Jurkat, Clone E6-1 (cell line): Measurements from ENCODE around the gene GALNT18.

ENCODE experiments used
- DNase-seq: peaks from one replicate; pipeline ENCODE4 v3.0.0-alpha.2; 2011; ENCODE audit warnings: low read depth, low spot score
- H3K4me3 ChIP-seq: 2 replicates; pipeline ENCODE4 v1.5.1; 2011; ENCODE audit warnings: mild to moderate bottlenecking, low read length, control low read depth, moderate library complexity

GALNT18 gene

DNA sequence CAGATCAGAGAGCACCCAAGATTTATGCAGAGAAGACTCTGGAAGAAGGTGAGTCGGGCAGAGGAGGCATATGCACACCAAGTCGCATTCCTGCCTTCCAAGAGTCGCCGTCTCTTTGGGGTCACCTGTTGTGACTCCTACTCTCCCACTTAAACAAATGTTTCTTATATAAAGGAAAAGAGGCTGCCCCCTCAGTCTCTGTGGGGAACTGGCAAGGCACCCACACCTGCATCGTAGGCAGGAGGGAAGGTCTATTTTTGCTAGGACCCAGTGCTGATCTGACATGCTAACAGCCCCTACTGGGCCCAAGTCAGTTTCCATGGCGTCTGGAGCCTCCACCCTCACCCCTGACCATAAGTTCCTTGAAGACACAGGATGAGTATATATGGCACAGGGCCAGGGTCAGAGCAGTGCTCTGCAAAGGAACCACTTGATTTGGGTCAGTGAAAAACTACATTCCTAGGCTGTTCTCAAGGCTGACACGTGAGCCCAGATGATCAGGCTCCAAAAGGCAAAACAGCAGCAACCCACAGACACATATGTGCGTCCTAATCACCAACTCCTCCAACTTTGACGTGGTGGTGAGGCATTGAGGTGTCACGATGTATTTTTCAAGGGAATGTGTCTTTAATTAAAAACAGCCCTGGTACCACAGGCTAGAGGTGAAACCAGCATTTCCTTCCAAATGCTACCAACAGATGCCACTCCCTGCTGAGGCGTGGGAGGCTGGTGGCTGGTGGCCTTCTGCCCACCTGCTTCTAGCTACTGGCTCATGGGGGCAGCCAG, 213.2 kb downstream of the GALNT18 start:
- no peak for DNase-seq
- H3K4me3 ChIP-seq: no peak overlapping the region

DNA sequence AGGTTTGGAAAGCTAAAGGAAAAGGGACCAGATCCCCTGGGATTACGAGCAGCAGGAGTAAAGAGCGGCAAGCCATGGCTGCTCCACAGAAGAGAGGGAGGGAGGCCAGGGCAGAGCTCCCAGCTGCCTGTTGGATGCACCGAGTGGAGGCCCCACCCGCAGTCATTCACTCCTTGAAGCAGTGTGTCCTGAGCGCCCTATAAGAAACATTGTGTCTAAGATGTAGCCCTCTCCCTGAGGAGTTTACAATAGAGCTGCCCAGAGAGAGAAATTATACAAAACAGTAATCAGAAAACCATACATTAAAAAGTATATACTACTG, 214.1 kb downstream of the GALNT18 start:
- H3K4me3 ChIP-seq: no peak overlapping the region
- no peak for DNase-seq

DNA sequence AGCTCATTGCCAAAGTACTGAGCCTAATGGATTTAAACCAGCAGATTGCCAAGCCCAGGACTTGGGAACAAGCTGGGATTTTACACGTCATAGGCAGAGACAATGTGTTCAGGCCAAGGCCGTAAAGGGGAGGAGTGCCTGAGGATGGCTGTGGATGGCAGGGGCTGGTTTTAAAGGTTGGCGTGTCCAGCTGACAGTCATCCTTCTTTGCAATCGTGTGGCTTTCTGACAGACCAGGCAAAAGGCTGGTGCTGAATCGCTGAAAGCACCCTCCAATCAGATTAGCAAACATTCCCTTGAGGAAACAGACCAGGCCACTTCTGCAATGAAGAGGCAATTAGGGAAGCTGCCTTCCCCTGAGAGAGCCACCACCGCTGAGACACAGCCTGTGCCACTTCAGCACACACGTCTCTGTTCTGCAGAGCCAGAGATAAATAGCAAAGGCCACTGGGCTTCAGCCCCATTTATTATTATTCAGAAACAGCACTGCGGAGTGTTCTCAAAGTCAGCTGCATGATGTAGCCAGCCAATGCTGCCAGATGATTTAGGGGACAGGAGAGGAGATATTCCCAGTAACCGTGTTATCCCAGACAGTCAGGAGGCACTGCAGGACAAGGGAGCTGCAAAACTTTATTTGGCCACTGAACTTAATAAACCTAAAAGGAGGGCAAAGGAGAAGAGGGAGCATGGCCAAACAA, 214.6 kb downstream of the GALNT18 start:
- no peak overlapping the region for H3K4me3 ChIP-seq
- no peak for DNase-seq

DNA sequence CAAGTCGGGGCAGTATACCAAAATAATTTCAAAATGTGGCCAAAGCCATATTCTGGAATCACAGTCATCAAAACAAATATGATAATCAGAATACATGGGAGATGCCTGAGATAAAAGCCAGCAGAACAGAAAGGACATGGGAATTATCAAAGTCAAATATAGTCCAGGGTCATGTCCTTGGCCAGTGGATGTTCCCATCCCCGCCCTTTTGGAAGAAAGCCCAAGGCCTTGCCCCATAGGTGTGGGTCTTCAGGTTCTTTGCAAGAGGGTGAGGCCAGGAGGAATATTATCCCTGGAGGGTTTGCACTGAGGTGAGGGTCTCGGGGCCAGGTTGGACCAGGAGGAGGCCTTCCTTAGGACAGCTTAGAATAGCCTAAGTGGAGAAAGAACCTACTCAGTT, 215.2 kb downstream of the GALNT18 start:
- H3K4me3 ChIP-seq: no peak overlapping the region
- no peak for DNase-seq

DNA sequence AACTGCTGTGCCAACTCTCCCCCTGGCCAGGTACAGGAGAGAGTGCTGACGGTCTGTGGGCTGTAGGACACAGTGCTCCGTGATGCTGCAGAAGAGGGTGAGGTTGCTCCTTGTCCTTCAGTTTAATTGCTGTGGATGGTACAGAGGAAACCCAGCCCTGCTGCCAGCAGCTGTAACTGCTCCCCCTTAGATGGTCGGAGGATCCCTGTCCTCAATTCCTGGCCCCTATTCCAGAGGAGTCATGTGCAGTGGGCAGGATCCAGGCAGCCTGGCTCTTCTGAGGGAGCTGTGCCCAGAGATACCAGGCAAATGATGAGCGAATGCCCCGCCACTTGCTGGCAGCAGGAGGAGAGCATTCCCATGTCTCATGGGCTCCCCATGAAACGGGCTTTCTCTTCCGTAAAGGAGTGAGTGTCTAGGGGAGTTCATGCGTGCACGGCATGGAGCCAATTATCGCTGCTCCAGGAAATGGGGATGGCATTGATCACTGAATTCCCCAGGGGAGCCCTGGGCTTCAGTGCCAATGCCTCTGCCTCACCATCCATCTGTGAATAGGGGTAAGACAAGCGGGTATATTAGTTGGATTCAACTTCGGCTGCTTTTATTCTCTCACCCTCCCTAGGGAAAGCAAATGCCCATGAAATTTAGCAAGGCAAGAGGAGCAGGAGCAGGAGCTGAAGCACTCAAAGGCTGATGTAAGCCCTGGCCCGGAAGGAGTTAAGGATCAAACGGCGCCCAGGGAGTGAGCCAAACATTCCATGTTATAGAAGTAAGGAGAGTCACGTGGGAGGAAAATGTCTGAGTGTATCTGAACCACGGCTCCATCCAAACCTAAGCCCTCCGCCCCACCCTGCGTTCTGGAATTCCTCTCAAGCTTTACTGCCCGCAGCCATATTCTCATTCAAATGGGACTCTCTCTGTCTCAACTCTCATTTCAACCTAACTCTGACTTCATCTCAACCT, 217.8 kb downstream of the GALNT18 start:
- no peak overlapping the region for H3K4me3 ChIP-seq
- no peak for DNase-seq

DNA sequence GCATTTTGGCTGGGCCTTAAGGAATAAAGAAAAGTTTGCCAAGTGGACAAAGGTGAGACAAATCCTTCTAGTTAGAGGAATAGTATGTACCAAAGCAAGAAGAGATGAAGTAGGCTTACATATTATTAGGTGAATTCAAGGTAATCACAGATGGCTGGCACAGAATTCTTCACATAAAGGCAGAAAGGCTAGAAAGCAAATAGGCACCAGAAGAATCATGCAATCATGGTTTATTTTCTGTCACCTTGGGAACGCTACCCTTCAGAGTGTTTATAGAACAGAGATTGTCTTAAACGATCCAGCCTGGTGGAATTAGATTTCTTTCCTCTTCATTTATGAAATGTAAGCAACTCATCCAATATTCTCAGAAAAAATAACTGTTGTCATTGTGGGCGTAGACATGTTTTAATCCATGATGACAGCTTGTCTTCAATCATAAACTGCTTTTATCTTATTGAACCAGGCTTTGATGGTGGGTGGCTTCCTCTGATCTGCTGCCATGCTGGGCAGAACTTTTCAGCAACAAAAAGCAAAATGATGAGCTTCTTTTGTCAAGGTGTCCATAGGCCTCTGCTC, 219.8 kb downstream of the GALNT18 start:
- no peak for DNase-seq
- no peak overlapping the region for H3K4me3 ChIP-seq

DNA sequence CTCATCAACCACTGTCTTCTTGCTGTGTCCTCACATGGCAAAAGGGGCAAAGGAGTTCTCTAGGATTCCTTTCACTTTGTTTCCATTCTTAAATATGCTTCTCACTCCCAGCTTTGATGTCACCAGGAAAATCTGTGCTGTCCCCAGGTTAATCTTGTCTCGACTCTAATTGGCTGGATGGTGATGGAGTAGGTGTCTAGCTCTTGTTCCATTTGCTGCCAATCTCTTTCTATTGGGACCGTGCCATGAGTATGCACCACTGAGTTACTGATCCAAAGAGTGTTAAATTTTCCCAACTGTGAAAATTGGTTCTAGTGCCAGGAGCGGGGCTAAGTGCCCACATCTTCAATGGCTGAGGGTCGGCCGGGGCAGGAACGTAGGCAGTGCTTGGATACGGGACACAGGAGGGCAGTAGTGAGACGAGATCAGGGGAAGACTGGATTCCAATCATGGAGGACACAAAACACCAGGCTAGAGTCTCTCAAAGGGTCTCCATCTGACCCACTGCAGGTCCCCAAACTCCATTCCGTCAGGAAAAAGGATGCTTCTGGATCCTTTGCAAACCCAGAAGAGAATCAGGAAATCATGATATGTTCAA, 221.1 kb downstream of the GALNT18 start:
- no peak overlapping the region for H3K4me3 ChIP-seq
- DNase-seq: peak; percentile 5

DNA sequence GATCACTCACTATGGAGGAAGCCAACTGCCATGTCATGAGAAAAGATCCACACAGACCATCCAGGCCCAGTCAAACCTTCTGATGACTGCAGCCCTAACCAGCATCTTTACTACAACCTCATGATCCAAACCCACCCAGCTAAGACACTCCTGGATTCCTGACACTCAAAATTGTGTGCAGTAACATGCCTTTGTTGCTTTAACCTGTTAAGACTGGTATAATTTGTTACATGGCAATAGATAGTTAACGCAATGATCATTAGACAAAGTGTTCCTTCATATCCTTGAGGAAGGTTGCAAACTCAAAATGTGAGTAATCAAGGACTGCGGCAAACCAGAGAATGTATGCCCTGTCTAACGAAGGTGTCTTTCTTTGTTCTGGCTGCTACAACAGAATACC, 221.7 kb downstream of the GALNT18 start:
- no peak overlapping the region for H3K4me3 ChIP-seq
- DNase-seq: no peak

DNA sequence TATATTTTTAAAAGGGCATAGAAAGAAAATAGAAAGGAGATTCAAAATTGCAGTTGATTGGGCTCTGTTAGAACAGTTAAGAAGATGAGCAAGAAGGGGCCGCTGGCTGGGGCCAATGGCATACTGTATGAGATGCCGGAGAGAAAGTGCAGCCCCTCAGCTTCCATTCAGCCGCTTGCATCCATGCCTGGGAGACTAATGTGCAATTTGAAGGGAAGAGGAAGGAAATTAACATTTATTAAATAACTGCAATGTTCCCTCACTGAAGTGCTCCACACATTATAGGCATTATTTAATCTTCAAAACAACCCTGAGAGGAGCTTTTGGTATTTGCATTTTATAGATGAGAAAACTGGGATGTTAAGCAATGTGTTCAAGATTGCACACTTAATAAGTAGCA, 224.0 kb downstream of the GALNT18 start:
- DNase-seq: no peak
- no peak overlapping the region for H3K4me3 ChIP-seq

DNA sequence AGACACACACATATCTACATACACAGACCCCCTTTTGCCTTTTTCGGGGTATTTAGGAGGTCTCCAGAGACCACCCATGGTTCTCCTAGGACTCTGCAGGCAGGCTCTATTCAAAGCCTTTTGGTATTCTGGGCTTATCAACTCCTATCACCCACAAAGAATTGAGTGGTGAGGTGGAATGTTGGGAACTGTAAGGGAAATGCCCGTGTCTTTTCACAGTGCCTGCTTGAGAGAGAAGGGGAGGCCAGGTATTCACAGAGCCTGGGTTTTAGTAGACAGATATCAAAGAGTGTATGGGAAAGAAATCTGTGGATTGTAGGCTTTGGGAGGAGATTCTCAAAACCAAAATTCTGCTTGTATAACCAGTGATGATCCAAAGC, 224.8 kb downstream of the GALNT18 start:
- no peak overlapping the region for H3K4me3 ChIP-seq
- DNase-seq: no peak

DNA sequence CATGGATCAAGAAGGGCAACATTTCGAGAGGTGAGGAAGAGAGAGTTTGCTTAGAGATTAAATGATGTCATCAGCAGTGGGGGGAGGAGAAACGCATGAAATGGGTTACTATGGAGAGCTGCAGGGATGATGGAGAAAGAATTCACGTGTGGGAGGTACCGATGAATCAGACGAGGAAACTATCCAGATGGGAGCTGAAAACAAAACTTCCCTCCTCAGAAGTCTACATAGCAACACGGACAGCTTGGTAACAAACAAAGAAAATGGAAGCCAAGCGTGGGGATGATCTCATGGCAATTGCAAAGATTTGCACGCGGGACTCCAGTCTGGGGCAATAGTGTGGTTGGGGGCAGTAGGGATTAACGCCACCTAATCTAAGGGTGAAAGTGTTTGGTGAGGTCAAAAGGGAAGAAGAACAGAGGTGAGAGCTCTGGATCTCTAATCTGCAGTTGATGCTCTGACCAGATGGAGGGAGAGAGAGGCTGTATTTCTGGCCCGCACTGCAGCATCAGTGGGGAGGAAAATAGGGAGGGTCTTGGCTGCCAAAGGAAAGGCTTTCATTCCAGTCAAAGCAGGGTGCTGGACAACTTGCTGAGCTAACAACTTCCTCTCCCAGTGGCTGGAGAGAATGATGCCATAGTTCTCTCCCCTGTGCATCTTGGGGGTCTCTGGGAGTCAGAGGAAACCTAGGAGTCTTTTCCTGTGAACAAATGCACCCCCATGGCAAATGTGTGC, 225.3 kb downstream of the GALNT18 start:
- H3K4me3 ChIP-seq: no peak overlapping the region
- DNase-seq: no peak

DNA sequence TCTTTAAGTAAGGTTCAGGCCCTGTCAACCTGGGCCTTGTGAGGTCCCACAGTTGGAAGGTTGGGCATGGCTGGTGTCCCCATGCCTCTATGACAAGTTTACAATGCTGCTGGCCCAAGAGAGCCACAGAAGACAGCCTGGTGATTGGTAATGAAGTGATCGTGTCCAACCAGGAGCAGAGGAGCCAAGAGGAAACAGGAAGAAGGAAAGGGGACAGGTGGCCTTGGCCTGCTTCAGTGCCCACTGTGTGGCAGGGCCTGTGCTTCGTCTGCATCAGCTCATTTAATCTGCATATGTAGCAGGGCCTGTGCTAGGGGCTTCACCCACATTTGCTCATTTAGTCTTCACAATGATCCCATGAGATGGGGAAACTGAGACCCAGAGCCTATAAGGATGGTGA, 226.7 kb downstream of the GALNT18 start:
- H3K4me3 ChIP-seq: no peak overlapping the region
- no peak for DNase-seq

DNA sequence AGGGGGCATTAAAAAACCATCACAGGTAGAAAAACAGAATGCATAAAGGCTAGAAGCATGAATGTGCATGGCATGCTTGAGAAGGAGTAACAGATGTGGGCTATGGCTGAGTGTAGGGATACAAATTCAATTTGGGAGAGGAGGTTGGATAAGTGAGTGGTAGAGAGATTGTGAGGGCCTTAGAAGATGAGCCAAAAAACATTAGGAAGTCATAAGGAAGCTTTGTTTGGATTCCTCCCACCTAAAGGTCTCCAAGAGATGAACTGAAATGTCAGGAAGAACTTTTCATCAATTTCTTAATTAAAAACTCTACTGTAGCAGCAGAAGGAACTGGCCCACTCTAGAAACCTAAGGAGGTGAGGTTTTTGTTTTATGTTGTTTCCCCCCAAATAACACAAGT, 227.6 kb downstream of the GALNT18 start:
- no peak for DNase-seq
- no peak overlapping the region for H3K4me3 ChIP-seq

DNA sequence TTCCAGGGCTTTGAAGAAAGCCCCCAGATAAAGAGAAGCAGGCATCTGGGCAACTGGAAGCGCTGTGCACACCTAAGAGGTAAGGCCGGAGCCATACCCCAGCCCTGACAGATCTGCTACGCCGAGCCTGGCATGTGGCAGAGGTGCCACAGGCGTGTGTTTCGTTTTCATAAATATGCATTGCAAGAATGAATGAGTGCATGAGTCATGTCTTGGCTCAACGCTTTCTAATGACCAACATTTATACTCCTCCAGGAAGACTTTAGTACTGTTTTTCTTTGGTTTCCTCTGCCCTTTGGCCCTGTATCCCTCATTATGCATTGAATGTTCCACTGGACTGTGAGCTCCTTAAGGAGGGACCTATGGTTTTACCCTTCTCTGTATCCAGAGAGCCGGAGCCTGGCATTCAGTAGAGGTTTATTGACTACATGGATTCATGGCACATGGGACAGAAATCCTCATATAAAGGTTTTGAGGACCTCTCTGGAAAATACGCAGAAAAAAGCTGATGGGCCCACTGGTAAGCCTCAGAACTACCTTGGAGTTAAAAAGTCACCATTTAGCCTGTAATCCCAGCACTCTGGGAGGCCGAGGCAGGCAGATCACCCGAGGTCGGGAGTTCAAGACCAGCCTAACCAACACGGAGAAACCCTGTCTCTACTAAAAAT, 229.9 kb downstream of the GALNT18 start:
- no peak overlapping the region for H3K4me3 ChIP-seq
- no peak for DNase-seq

DNA sequence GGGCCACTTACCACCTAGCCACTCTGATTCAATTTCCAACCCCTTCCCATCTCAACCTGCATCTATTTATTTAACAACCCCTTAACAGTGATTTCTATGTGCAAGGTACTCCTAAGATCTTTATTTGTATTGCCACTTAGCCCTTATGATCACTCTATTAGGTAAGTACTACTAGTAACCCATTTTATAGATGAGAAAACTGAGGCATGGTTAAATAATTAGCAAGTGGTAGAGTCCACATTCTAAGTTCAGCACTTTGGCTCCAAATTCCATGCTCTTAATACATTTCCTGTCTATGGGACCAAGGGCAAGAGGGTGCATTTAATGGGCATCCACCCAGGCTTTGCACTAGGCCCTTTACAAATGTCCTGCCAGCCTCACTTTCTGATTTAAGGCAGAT, 230.6 kb downstream of the GALNT18 start:
- no peak for DNase-seq
- H3K4me3 ChIP-seq: no peak overlapping the region

DNA sequence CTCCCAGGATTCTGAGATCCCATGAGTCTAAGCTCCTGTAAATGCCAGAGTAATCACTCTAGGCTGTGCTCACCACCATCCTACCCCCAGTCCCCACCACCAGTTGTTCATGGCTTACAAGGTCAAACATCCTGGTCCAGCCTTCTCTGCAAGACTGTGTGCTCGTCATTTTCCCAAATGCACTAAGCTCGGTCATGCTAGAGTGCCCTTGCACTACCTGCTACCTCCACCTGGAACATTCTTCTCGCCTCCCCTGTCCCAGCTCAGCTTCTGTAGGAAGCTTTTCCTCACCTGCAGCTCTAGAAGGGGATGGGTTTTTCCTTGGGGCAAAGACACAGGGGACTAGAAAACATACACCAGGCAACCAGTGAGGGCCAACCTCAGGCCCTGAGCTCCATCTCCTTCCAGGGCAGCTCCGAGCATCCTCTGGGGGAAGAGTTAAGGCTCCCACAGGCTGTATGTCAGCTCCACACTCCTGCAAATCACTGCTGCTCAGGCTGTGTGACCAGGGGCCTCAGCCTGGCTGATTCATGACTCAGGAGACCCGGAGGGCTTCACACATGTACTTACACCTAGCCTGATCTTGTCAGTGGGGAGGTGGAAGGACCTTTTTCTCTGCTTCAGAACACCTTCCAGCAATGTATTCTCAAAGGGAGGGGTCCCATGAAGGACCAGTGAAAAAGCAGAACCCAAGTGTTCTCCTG, 231.6 kb downstream of the GALNT18 start:
- no peak for DNase-seq
- no peak overlapping the region for H3K4me3 ChIP-seq

DNA sequence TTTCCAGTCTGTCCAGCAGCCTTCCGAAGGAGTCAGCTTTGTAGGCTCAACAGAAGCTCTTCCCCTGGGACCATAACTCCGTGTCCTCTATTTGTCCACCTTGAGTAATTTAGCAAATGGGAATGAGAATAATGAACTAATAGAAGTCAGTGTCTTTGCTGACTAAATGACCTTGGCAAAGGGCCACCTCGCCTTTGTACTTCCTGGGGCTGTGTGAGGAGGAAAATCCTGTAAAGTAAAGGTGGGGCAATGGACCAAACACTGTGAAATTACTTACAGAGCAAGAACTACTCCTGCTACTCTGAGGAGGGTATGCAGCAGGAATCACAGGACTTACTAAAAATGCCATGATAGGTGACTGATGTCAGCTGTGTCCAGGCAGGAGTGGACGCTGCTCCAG, 232.6 kb downstream of the GALNT18 start:
- no peak for DNase-seq
- no peak overlapping the region for H3K4me3 ChIP-seq
